OCI-LY7 (cell line): ENCODE data around the gene GON4L.

Source experiments
- CTCF ChIP-seq: fragments of 200-600 bp; sonication (generic); conservative IDR thresholded peaks from 2 replicates; pipeline ENCODE4 v1.5.1; 2014; ENCODE audit warnings: mild to moderate bottlenecking, antibody characterized with exemption, low read length, moderate library complexity, mixed read lengths
- EZH2phosphoT487 ChIP-seq: fragments of 200-600 bp; sonication (generic); IDR thresholded peaks from 2 replicates; pipeline ENCODE4 v1.6.1; 2018; ENCODE audit warnings: low read depth, borderline replicate concordance, mild to moderate bottlenecking, mixed run types, antibody characterized with exemption, low read length, moderate library complexity, mixed read lengths

DNA sequence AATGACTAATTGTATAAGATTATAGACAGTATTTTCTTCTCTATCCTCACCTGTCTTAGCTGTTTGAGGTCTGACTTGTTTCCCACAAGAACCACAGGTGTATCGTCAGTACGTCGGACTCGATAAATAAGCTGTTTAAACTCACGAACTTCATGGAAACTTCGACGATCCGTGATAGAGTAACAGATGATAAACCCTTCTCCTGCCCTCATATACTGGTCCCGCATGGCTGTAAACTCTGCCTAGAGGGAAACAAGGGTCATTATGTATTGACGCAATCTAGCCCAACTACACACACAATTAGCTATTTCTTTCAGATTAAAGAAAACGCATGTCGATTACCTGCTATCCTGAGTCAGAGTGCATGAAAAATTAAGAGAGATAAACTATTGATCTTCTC is 47.2 kb upstream of the GON4L start:
- TF ChIP-seq CTCF (no peak), EZH2phosphoT487 (no peak)
